HG03039 (cell line): ENCODE measurements around the gene RNF17.
A peak's percentile ranks its signal among the peaks of the same experiment; 100 is the strongest.

ENCODE experiments used
- ATAC-seq: cut with Tn5 transposase; IDR thresholded peaks from one replicate; pipeline ENCODE4 v1.9.1; 2021; ENCODE audit warnings: mild to moderate bottlenecking, moderate library complexity; ENCODE audit not compliant: unreplicated experiment

The RNF17 gene

GRCh38 chr13:24763596-24764275, at the start of gene RNF17:
Gene RNF17, plus strand, starts transcription at chr13:24764169. Its CDS starts 35 bp downstream, at chr13:24764204.
- ATAC-seq = no peak

GRCh38 chr13:24716011-24716410, 48.0 kb upstream of the RNF17 start:
- no peak for ATAC-seq

- ATAC-seq = no peak
Observed at GRCh38 chr13:24716446-24716845, 47.5 kb upstream of the RNF17 start.

- ATAC-seq = no peak
Observed at GRCh38 chr13:24717217-24717616, 46.8 kb upstream of the RNF17 start.

GRCh38 chr13:24718192-24718965, 45.6 kb upstream of the RNF17 start:
- no peak for ATAC-seq

GRCh38 chr13:24719139-24719538, 44.8 kb upstream of the RNF17 start:
- ATAC-seq = no peak

- no peak for ATAC-seq
Observed at GRCh38 chr13:24723206-24723605, 40.8 kb upstream of the RNF17 start.

GRCh38 chr13:24724714-24725113, 39.3 kb upstream of the RNF17 start:
- ATAC-seq = no peak

- no peak for ATAC-seq
Observed at GRCh38 chr13:24725379-24725778, 38.6 kb upstream of the RNF17 start.

GRCh38 chr13:24727731-24728601, 36.0 kb upstream of the RNF17 start:
- peak; percentile 48 for ATAC-seq

- peak; percentile 72 for ATAC-seq
Observed at GRCh38 chr13:24730873-24731567, 32.9 kb upstream of the RNF17 start.

GRCh38 chr13:24734950-24735349, 29.0 kb upstream of the RNF17 start:
- ATAC-seq = no peak

GRCh38 chr13:24737042-24737441, 26.9 kb upstream of the RNF17 start:
- no peak for ATAC-seq

GRCh38 chr13:24738366-24738847, 25.6 kb upstream of the RNF17 start:
- ATAC-seq = no peak

- no peak for ATAC-seq
Observed at GRCh38 chr13:24740014-24740890, 23.7 kb upstream of the RNF17 start.

- no peak for ATAC-seq
Observed at GRCh38 chr13:24741016-24741662, 22.8 kb upstream of the RNF17 start.

- no peak for ATAC-seq
Observed at GRCh38 chr13:24741791-24742190, 22.2 kb upstream of the RNF17 start.

GRCh38 chr13:24742294-24742693, 21.7 kb upstream of the RNF17 start:
- no peak for ATAC-seq

GRCh38 chr13:24742977-24743376, 21.0 kb upstream of the RNF17 start:
- ATAC-seq = no peak
